H1 (cell line): ENCODE data around the gene CD300LG. TPM values are rescaled to one million over a fixed set of nuclear protein-coding genes. Genes with fewer than 3 reads are reported as not detected.

Source experiments
- CREB1 ChIP-seq: IDR thresholded peaks from 2 replicates; pipeline ENCODE4 v1.6.1; 2012; ENCODE audit warnings: inconsistent platforms
- HDAC2 ChIP-seq, 2 experiments: fragments of 300-600 bp in 1 of 2; sonication (generic) in 1 of 2; IDR thresholded peaks; 2 replicates each; pipeline ENCODE4 v1.6.1; 2011 to 2012; ENCODE audit warnings: low read depth in 2 of 2, low read length in 2 of 2, mild to moderate bottlenecking in 2 of 2, moderate library complexity in 2 of 2, borderline replicate concordance in 1 of 2, inconsistent platforms in 1 of 2
- SAP30 ChIP-seq: fragments of 300-600 bp; sonication (generic); IDR thresholded peaks from 2 replicates; pipeline ENCODE4 v1.7.1; 2012; ENCODE audit warnings: low read length, moderate library complexity, mild to moderate bottlenecking, inconsistent platforms; ENCODE audit not compliant: insufficient read depth, insufficient replicate concordance
- SP2 ChIP-seq: IDR thresholded peaks from 2 replicates; pipeline ENCODE4 v1.6.1; 2012; ENCODE audit warnings: mild to moderate bottlenecking, low read length, inconsistent platforms
- TEAD4 ChIP-seq: IDR thresholded peaks from 2 replicates; pipeline ENCODE4 v1.6.1; 2012; ENCODE audit warnings: low read depth, low read length, inconsistent platforms, mixed read lengths
- polyA plus RNA-seq, 7 experiments: library from polyadenylated mRNA; depleted of rRNA in 3 of 7; stranded (reverse) in 5 of 7; unstranded in 2 of 7; fragments of >200 nt in 5 of 7; fragments of 200-250 nt in 2 of 7; gene quantifications; 1 replicate in 5 of 7; 2 replicates in 1 of 7; 4 replicates in 1 of 7; pipeline versions ENCODE4 v1.2.1 to v1.2.3, GENCODE V29; 2011 to 2013; ENCODE audit warnings: missing spikeins in 2 of 7, mixed read lengths in 2 of 7
- total RNA-seq: library from RNA; stranded (reverse); fragmentation: NEBNext Ultra II Directional; extraction: Animal tissue kit (Norgen Biotek cat#: 25700); gene quantifications from 2 replicates; pipeline ENCODE4 v1.2.1, GENCODE V29; 2021

The CD300LG gene
- total and polyA plus RNA-seq, 2 of the 8 experiments (the other 6 are each of a cell fraction or from before 2014, with no cell fraction given) = 0.06 TPM; not detected in 1

DNA sequence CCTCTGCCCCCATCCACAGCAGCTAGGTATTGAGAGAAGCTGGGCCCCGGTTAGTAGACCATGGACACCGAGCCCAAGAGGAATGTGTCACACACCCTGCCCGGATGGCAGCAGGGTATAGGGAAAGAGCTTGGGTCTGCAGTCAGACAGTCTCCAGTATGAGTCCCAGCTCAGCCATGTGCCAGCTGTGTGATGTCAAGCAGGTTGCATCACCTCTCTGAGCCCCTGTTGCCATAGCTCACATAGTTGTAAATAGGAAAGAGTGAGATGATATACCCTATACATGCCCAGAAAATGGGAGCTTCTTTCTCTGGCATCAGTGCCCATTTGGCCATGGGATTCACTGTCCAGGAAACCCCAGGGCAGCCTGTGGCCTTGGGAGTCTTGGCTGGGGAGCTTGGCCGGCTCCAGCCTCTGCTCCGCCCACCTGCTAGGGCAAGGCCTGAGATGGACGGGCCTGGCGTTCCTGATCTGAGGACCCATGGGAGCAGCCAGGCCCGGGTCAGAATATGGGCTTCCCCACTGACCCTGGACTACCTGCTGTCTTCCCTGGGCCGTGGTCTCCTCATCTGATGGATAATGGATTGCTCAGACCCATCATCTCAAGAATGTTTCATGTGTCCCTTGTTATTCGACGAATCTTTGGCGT lies 13.2 kb downstream of the CD300LG start (continued):
- TF ChIP-seq HDAC2 (IDR thresholded peaks at IDR 0.05; ENCODE audit: borderline replicate concordance in 1 of 2, low read depth in 2 of 2, low read length in 2 of 2) = no peak
- TF ChIP-seq SP2 = no peak
- no peak for TF ChIP-seq CREB1
- no peak for TF ChIP-seq TEAD4
- TF ChIP-seq SAP30 = no peak
